NCI-H82 (cell line): ENCODE measurements around the gene NTMT1.
"Not testable (repeated sequence)": the region's sequence is repeated elsewhere in the genome, so short reads cannot be mapped to it uniquely, and the experiment has no call there.

Experiments used
- DNase-seq: peaks from one replicate; lab custom pipeline; 2025; lab: John Stamatoyannopoulos, UW

Gene NTMT1

GRCh38 chr9:129654554-129655040 is 28.6 kb downstream of the NTMT1 start:
- no peak for DNase-seq

- no peak for DNase-seq
These were observed 29.2 kb downstream of the NTMT1 start for GRCh38 chr9:129655154-129655553.

DNA sequence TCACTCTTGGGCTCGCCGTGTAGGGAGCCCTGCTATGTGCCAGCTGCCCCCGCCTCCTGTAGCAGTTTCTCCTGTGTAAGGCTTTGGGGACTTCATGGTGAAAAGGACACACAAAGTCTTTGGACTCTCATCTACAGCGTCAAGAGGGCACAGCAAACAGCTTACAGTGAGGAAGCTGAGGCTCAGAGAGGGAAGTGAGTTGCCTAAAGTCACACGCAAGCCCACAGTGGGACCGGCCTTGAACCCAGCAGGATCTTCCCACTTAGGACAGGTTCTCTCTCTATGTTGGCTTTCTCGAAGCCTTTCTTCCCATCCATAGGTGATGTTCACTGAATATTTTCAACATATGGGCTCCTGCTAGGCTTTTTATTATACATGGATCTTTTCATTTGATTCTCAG is 29.7 kb downstream of the NTMT1 start:
- DNase-seq, result no peak

DNA sequence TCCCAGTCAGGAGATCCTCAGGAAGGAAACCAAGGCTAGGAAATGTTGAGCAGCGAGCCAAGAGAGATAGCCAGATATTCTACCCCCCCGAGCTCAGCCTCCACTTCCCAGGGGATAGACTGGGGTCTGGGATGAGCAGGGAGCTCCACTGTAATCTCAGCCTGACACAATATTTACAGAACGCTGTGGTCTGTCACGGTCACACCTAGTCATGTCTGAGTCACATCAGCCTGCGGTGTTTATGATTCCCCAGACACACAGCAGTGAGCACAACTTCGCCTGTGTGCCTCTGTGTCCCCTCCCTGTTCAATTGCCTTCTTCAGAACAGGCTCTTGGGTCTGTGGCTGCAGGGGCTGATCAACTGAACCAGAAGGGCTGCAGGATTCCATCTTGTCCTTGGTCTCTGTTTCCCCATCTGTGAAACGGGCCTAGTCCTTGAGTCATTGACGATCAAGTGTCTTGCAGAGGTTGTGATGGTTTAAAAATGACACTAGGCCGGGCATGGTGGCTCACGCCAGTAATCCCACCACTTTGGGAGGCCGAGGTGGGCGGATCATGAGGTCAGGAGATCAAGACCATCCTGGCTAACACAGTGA is 30.9 kb downstream of the NTMT1 start:
- DNase-seq, result no peak

DNA sequence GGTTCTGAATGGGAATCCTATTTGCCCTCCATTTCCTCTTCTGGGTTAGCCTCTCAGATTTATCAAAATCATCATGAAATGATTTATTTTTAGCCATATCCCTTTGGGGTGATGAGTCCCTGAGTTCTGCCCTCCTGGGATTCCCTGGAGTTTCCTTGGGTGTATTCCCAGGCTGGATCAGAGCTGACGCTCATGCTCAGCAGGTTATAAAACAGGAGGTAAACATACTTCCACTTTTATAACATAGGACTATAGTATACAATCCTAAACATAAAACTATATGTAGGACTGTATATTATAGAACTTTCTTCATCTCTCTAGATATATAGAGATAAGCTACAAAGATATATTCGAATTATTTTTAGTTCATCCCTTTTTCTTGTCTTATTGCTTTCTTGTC is 35.1 kb downstream of the NTMT1 start:
- no peak for DNase-seq

DNA sequence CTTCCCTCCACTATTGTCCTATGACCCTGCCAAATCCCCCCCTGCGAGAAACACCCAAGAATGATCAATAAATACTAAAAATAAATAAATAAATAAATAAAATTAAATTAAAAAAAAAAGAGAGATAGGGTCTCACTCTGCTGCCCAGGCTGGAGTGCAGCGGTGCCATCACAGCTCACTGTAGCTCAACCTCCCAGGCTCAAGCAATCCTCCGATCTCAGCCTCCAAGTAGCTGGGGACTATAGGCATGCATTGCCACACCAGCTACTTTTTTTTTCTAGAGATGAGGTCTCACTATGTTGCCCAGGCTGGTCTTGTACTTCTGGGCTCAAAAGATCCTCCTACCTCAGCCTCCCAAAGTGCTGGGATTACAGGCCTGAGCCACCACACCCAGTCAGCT is 36.3 kb downstream of the NTMT1 start:
- not testable (repeated sequence) for DNase-seq

GRCh38 chr9:129664746-129665388 is 38.9 kb downstream of the NTMT1 start:
- no peak for DNase-seq

- DNase-seq, result peak; percentile 36
These were observed 39.4 kb downstream of the NTMT1 start, which contains the start of gene PRRX2 for GRCh38 chr9:129665389-129665775. TSS of gene PRRX2 (plus strand) at chr9:129665647. CDS start at chr9:129665868, 221 bp downstream.

- DNase-seq, result no peak
These were observed 40.0 kb downstream of the NTMT1 start for GRCh38 chr9:129665814-129666520.

DNA sequence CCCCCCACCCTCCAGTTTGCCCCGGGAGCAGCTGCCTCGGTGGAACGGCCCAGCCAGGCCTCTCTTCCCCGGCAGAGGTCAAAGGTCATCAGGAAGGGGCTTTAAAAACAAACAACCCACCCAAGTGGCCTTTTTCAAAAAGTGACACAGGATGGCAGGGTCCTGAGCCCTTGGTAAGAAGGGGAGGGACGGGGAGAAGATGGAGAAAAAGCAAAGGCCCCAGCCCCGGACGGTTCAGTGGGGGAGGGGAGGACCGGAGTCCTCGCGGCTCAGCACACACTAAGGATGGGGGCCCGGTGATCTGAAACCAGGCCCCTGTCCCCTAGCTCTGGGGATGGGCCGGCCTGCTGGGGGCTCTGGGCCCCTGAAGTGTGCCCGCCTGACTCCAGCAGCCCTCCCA is 40.6 kb downstream of the NTMT1 start:
- DNase-seq, result no peak

- no peak for DNase-seq
These were observed 41.4 kb downstream of the NTMT1 start for GRCh38 chr9:129667378-129667777.

- DNase-seq, result no peak
These were observed 41.9 kb downstream of the NTMT1 start for GRCh38 chr9:129667850-129668249.

DNA sequence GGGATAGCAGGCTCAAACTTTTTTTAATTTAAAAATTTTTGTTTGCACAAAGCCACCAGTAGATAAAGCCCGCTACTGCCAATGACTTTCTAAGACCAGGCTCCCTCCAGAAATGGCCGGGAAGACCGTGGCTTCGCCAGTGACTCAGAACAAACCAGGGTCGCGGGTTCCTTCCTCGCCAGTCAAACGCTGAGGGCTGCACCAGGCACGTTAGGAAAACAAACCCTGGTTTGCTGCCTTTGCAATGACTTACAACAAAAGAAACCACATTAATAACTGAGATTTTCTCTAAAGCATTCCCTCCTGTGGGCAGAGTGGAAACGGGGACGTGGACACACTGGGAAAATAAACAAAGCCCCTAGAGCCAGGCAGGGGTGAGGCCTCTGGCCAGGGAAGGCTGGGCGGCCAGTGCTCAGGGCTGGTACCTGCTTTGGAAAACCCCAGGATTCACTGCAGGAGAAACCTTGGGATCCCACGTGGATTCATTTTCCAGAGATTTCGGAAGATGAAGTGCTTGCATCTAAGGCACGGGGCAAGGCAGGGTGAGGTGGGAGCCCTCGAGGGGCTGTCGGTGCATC is 43.3 kb downstream of the NTMT1 start:
- no peak for DNase-seq

- no peak for DNase-seq
These were observed 44.0 kb downstream of the NTMT1 start for GRCh38 chr9:129669946-129670345.

- DNase-seq, result no peak
These were observed 45.1 kb downstream of the NTMT1 start for GRCh38 chr9:129671065-129671464.

DNA sequence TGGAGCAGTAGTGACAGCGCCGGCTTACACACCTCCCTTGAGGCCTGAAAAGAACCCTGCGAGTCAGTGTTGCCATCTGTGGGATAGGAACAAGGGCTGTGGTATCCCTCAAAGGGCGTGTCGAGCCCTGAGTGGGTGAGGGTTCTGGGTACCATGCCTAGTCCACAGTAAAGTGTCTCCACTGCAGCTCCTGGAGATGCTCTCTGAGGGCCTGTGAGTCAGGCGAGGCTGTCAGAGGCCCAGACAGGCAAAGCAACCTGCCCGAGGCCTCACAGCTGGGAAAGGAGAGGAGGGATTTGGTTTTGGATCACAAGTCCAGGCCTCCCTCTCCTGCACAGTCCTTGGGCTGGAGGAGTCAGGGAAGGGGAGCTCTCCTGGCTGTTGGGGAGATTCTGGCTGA is 45.6 kb downstream of the NTMT1 start:
- no peak for DNase-seq

- DNase-seq, result no peak
These were observed 46.7 kb downstream of the NTMT1 start for GRCh38 chr9:129672702-129673101.

- DNase-seq, result no peak
These were observed 47.6 kb downstream of the NTMT1 start for GRCh38 chr9:129673602-129674001.

GRCh38 chr9:129674229-129674628 is 48.3 kb downstream of the NTMT1 start:
- no peak for DNase-seq

DNA sequence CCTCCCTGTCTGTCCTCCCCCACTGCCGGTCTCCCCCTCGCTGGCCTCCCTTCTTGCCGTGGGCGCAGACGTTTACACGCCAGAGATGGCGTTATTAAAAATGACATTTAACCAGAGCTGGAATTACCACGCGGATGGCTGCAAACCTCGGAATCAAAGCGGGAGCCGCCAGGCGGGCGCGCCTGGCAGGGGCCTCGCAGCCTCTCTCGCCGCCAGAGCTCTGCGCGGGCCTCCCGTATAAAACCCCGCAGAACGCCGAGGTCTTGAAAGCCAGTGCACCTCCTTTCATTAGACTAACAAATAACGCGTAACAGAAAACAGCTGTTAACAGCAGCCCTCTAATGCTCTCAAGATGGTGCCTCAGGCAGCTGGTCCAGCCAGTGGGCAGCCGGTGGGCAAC is 49.7 kb downstream of the NTMT1 start:
- no peak for DNase-seq

DNA sequence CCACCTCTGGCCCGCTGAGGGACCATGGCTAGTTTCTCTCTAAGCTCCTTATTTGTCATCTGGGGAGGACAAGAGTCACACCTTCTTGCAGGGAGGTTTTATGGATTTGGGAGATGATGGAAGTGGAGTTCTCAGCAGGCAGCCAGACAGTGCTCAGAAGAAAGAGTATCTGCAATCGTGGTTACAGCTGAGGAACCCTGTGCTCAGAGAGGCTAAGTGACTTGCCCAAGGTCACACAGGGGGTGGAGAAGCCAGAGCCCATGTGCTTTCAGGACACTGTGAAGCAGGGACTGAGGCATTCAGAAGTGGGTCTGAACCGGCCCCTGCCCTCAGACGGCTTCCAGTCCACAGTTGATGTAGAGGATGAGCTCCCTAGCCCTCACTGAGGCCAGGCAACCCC is 50.3 kb downstream of the NTMT1 start:
- no peak for DNase-seq

GRCh38 chr9:129676975-129677374 is 51.0 kb downstream of the NTMT1 start:
- peak; percentile 94 for DNase-seq

- no peak for DNase-seq
These were observed 51.5 kb downstream of the NTMT1 start for GRCh38 chr9:129677456-129677855.
